ENCODE results near the gene AOPEP.

AOPEP gene

GRCh38 chr9:95116808-95117204 is 390.3 kb downstream of the AOPEP start (continued):
- TF ChIP-seq, protein P1, sequence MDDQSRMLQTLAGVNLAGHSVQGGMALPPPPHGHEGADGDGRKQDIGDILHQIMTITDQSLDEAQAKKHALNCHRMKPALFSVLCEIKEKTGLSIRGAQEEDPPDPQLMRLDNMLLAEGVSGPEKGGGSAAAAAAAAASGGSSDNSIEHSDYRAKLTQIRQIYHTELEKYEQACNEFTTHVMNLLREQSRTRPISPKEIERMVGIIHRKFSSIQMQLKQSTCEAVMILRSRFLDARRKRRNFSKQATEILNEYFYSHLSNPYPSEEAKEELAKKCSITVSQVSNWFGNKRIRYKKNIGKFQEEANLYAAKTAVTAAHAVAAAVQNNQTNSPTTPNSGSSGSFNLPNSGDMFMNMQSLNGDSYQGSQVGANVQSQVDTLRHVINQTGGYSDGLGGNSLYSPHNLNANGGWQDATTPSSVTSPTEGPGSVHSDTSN (CRISPR knock-in tag; IDR thresholded peaks at IDR 0.05) = no peak
- TF ChIP-seq ZBTB49 (tag by site-specific recombination; IDR thresholded peaks at IDR 0.05; ENCODE audit: low read depth) (no peak), EGR2 (tag by site-specific recombination; IDR thresholded peaks at IDR 0.05; ENCODE audit: low read depth) (no peak), ZNF776 (tag by site-specific recombination; IDR thresholded peaks at IDR 0.05; ENCODE audit: borderline replicate concordance) (no peak)

DNA sequence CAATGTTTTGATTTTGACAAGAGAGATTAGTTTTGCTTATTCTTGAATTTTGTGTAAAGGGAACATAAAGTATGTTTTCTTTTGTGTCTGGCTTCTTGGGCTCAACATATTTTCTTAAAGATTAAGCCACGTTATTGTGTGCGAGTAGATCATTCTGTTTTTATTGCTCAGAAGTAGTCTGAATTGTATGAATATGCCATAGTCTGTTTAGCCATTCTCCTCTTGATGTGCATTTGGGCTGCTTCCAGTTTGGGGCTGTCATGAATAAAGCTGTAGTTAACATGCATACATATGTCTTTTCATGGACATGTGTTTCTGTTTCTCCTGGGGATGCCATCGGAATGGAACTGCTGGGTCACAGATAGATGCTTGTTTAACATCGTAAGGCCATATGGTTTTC is 392.1 kb downstream of the AOPEP start:
- no peak overlapping the region for H3K4me3 ChIP-seq (ENCODE audit: low read depth, low read length)
- ChIA-PET POLR2A (no interaction called here), CTCF (interaction anchor here (1.0 to 9.0 kb wide), 3 partner anchors 11 to 437 kb away, joined by 3 to 92 read pairs (median 6); no protein-coding TSS in a partner anchor)
- TF ChIP-seq ZNF548 (tag by site-specific recombination; IDR thresholded peaks at IDR 0.05) (no peak), ZNF157 (tag by site-specific recombination; IDR thresholded peaks at IDR 0.05) (no peak), ZNF529 (tag by site-specific recombination; IDR thresholded peaks at IDR 0.05; ENCODE audit: insufficient replicate concordance) (no peak), ZNF623 (tag by site-specific recombination; IDR thresholded peaks at IDR 0.05) (no peak), ZNF18 (tag by site-specific recombination; IDR thresholded peaks at IDR 0.05) (no peak), ZNF302 (tag by site-specific recombination; IDR thresholded peaks at IDR 0.05; ENCODE audit: low read depth) (no peak), ZNF223 (tag by site-specific recombination; IDR thresholded peaks at IDR 0.05) (no peak)
- TF ChIP-seq, protein P2, sequence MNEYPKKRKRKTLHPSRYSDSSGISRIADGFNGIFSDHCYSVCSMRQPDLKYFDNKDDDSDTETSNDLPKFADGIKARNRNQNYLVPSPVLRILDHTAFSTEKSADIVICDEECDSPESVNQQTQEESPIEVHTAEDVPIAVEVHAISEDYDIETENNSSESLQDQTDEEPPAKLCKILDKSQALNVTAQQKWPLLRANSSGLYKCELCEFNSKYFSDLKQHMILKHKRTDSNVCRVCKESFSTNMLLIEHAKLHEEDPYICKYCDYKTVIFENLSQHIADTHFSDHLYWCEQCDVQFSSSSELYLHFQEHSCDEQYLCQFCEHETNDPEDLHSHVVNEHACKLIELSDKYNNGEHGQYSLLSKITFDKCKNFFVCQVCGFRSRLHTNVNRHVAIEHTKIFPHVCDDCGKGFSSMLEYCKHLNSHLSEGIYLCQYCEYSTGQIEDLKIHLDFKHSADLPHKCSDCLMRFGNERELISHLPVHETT (tag by site-specific recombination; IDR thresholded peaks at IDR 0.05) = no peak
- TF ChIP-seq, protein P3, sequence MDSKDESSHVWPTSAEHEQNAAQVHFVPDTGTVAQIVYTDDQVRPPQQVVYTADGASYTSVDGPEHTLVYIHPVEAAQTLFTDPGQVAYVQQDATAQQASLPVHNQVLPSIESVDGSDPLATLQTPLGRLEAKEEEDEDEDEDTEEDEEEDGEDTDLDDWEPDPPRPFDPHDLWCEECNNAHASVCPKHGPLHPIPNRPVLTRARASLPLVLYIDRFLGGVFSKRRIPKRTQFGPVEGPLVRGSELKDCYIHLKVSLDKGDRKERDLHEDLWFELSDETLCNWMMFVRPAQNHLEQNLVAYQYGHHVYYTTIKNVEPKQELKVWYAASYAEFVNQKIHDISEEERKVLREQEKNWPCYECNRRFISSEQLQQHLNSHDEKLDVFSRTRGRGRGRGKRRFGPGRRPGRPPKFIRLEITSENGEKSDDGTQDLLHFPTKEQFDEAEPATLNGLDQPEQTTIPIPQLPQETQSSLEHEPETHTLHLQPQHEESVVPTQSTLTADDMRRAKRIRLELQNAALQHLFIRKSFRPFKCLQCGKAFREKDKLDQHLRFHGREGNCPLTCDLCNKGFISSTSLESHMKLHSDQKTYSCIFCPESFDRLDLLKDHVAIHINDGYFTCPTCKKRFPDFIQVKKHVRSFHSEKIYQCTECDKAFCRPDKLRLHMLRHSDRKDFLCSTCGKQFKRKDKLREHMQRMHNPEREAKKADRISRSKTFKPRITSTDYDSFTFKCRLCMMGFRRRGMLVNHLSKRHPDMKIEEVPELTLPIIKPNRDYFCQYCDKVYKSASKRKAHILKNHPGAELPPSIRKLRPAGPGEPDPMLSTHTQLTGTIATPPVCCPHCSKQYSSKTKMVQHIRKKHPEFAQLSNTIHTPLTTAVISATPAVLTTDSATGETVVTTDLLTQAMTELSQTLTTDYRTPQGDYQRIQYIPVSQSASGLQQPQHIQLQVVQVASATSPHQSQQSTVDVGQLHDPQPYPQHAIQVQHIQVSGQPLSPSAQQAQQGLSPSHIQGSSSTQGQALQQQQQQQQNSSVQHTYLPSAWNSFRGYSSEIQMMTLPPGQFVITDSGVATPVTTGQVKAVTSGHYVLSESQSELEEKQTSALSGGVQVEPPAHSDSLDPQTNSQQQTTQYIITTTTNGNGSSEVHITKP (tag by site-specific recombination; IDR thresholded peaks at IDR 0.05) = no peak
- TF ChIP-seq, protein P4, sequence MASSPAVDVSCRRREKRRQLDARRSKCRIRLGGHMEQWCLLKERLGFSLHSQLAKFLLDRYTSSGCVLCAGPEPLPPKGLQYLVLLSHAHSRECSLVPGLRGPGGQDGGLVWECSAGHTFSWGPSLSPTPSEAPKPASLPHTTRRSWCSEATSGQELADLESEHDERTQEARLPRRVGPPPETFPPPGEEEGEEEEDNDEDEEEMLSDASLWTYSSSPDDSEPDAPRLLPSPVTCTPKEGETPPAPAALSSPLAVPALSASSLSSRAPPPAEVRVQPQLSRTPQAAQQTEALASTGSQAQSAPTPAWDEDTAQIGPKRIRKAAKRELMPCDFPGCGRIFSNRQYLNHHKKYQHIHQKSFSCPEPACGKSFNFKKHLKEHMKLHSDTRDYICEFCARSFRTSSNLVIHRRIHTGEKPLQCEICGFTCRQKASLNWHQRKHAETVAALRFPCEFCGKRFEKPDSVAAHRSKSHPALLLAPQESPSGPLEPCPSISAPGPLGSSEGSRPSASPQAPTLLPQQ (tag by site-specific recombination; IDR thresholded peaks at IDR 0.05) = no peak
- H3K4me1 ChIP-seq (ENCODE audit: control insufficient read depth, insufficient read depth, low read length) = no peaks in the 10 kb centered on the region
- H3K9me3 ChIP-seq (ENCODE audit: control insufficient read depth, insufficient read depth, low read depth, low read length) = no peaks in the 10 kb centered on the region
- H3K36me3 ChIP-seq (ENCODE audit: control insufficient read depth in 2 of 2, insufficient read depth in 1 of 2, low read length in 2 of 2) = peaks cover 0 to 5% of the 10 kb centered on the region in 2 experiments; a peak in 1 of 3 replicates
- no peak overlapping the region for H3K27ac ChIP-seq (ENCODE audit: extremely low read depth, low read depth, low read length)

Data from HEK293 (cell line).